H4 (cell line): ENCODE measurements around the gene APBB2. TPM values are rescaled to one million over a fixed set of nuclear protein-coding genes. Genes with fewer than 3 reads are reported as not detected.

Source experiments
- total RNA-seq: library from RNA; depleted of rRNA; stranded (reverse); fragments of >200 nt; shearing (Covaris generic); gene quantifications from 2 replicates; pipeline ENCODE4 v1.2.3, GENCODE V29; 2014; rRNA removed

APBB2 gene
- total RNA-seq, 1 experiment from 2014 or later, result 25.7 TPM

Other genes with a start within 250 kb of the APBB2 start
- gene UCHL1, start 42.4 kb upstream of the APBB2 start, total RNA-seq, result 3,870 and 4,075 TPM in 2 replicates